GM21723 (cell line): ENCODE results near the gene POU4F2.
"Not testable (repeated sequence)": the region's sequence is repeated elsewhere in the genome, so short reads cannot be mapped to it uniquely, and the experiment has no call there.

Experiments used
- ATAC-seq: cut with Tn5 transposase; IDR thresholded peaks from one replicate; pipeline ENCODE4 v1.9.1; 2021; ENCODE audit warnings: mild to moderate bottlenecking, moderate library complexity; ENCODE audit not compliant: unreplicated experiment

Gene POU4F2

GRCh38 chr4:146654687-146655520 lies 16.2 kb downstream of the POU4F2 start:
- ATAC-seq, result no peak

- no peak for ATAC-seq
Measured at GRCh38 chr4:146655521-146655856, 16.8 kb downstream of the POU4F2 start.

- ATAC-seq, result no peak
Measured at GRCh38 chr4:146661367-146661766, 22.7 kb downstream of the POU4F2 start.

GRCh38 chr4:146663968-146664311 lies 25.2 kb downstream of the POU4F2 start:
- ATAC-seq, result not testable (repeated sequence)

- ATAC-seq, result no peak
Measured at GRCh38 chr4:146674829-146675570, 36.3 kb downstream of the POU4F2 start.
